Stimulated activated naive B cell treated with anti-CD40 and anti-IgM and Interleukin-4, amounts not matched to agents 10 μg/mL and 1 μg/mL and 100 μg/mL, for 72 hours (primary cell): ENCODE results near the gene C6orf58.
A peak's percentile ranks its signal among the peaks of the same experiment; 100 is the strongest.
"Not testable (repeated sequence)": the region's sequence is repeated elsewhere in the genome, so short reads cannot be mapped to it uniquely, and the experiment has no call there.

ENCODE experiments used
- ATAC-seq, 2 donors: fragments of 150-1000 bp; cut with Tn5 transposase; replicated peaks; 2 replicates each; pipeline ENCODE4 v1.10.0; 2021; ENCODE audit warnings: moderate library complexity in 1 of 2
- DNase-seq: peaks from one replicate; pipeline ENCODE4 v3.0.0; 2021
- H3K27ac Mint-ChIP-seq: one replicate; pipeline ENCODE4 v1.8.0; 2022; ENCODE audit warnings: mild to moderate bottlenecking, mixed read lengths
- H3K27me3 Mint-ChIP-seq, 2 donors: one replicate each; pipeline ENCODE4 v1.8.0; 2022; ENCODE audit warnings: mixed read lengths in 2 of 2
- H3K36me3 Mint-ChIP-seq, 2 donors: one replicate each; pipeline ENCODE4 v1.8.0; 2022; ENCODE audit warnings: mixed read lengths in 2 of 2, mild to moderate bottlenecking in 1 of 2
- H3K4me1 Mint-ChIP-seq, 2 donors: one replicate each; pipeline ENCODE4 v1.8.0; 2022; ENCODE audit warnings: mixed read lengths in 2 of 2, mild to moderate bottlenecking in 1 of 2
- H3K4me3 Mint-ChIP-seq, 2 donors: one replicate each; pipeline ENCODE4 v1.8.0; 2022; ENCODE audit warnings: mild to moderate bottlenecking in 2 of 2, mixed read lengths in 2 of 2, moderate library complexity in 1 of 2
- H3K9me3 Mint-ChIP-seq, 2 donors: one replicate each; pipeline ENCODE4 v1.8.0; 2022; ENCODE audit warnings: mixed read lengths in 2 of 2, mild to moderate bottlenecking in 1 of 2

C6orf58 gene

DNA sequence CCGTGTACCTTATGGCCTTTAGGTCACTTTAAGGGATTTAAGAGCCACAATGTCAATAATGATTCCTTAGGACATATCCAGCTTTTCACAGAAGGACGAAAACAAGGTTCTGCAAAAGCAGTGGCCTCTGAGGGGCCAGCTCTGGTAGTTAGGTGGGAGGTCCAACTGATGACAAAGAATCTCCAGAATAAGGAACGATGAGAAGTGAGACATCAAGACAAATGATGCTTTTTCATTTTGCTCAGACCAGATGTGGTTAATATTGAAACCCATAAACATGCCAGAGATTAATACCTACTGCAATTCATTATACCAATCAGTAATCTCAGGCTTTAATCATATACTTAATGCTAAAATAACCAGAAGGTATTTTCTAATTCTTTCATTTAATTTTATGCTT lies 1.9 kb downstream of the C6orf58 start:
- DNase-seq (no peak), ATAC-seq (no peak)
- H3K4me1 Mint-ChIP-seq = no peaks in the 10 kb centered on the region
- no peaks in the 10 kb centered on the region for H3K9me3 Mint-ChIP-seq
- H3K4me3 Mint-ChIP-seq = no peak overlapping the region
- peaks cover 0 to 4% of the 10 kb centered on the region in 2 donors for H3K27me3 Mint-ChIP-seq
- H3K27ac Mint-ChIP-seq = no peak overlapping the region
- H3K36me3 Mint-ChIP-seq = no peaks in the 10 kb centered on the region

DNA sequence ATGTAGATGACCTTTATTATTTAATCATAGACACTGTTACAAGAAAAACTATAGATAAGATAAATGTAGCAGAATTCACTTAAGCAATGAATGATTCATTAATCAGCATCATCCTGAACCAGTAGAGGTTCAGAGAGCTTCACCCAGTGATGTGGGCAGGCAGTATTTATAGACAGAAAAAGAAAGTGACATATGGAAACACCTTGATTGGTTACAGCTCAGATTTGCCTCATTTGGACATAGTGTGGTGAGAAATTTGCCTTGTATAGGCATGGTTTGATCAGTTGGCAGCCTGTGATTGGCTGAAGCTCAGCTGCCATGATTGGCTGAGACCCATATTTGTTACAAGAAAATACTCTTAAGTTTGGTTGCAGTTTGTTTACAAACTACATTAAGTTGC lies 4.6 kb downstream of the C6orf58 start:
- no peak for DNase-seq
- H3K9me3 Mint-ChIP-seq = no peaks in the 10 kb centered on the region
- no peak for ATAC-seq
- no peaks in the 10 kb centered on the region for H3K4me1 Mint-ChIP-seq
- no peaks in the 10 kb centered on the region for H3K36me3 Mint-ChIP-seq
- H3K4me3 Mint-ChIP-seq = no peak overlapping the region
- H3K27ac Mint-ChIP-seq = no peak overlapping the region
- peaks cover 0 to 4% of the 10 kb centered on the region in 2 donors for H3K27me3 Mint-ChIP-seq

- DNase-seq (no peak), ATAC-seq (no peak)
- Mint-ChIP-seq H3K27me3 (peaks cover 0 to 4% of the 10 kb centered on the region in 2 donors), H3K27ac (no peak overlapping the region), H3K4me3 (no peak overlapping the region), H3K36me3 (no peaks in the 10 kb centered on the region), H3K4me1 (no peaks in the 10 kb centered on the region), H3K9me3 (no peaks in the 10 kb centered on the region)
These were observed 5.9 kb downstream of the C6orf58 start for GRCh38 chr6:127582777-127583462.

- DNase-seq (no peak), ATAC-seq (no peak)
- Mint-ChIP-seq H3K4me3 (no peak overlapping the region), H3K27me3 (peaks cover 0 to 4% of the 10 kb centered on the region in 2 donors), H3K4me1 (no peaks in the 10 kb centered on the region), H3K36me3 (no peaks in the 10 kb centered on the region), H3K9me3 (no peaks in the 10 kb centered on the region), H3K27ac (no peak overlapping the region)
These were observed 8.1 kb downstream of the C6orf58 start for GRCh38 chr6:127585123-127585522.

DNA sequence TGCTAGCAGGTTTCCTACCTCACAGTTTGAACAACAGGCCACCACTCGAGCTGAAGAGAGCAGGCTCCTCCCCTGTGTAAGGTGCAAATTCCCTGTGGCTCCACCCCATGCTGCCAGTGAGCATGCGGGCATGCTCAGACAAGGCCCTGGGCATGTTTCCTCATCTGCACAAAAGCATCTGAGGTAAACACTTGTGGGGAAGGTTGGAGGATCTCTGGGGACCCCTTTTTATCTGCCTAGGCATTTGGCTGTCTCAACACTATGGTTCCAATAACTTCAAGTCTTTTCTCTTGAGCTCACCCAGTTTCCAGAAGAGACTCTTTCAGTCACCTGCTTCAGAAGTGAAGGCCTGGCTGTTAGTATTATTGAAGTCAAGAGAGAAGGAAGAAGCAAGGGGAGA lies 9.4 kb downstream of the C6orf58 start:
- ATAC-seq (peak in 1 of 2 donors; percentile 25), DNase-seq (no peak)
- H3K27me3 Mint-ChIP-seq = peaks cover 0 to 4% of the 10 kb centered on the region in 2 donors
- no peaks in the 10 kb centered on the region for H3K4me1 Mint-ChIP-seq
- H3K36me3 Mint-ChIP-seq = no peaks in the 10 kb centered on the region
- no peaks in the 10 kb centered on the region for H3K9me3 Mint-ChIP-seq
- H3K4me3 Mint-ChIP-seq = no peak overlapping the region
- H3K27ac Mint-ChIP-seq = no peak overlapping the region

- ATAC-seq (no peak), DNase-seq (no peak)
- H3K27me3 Mint-ChIP-seq = peaks cover 0 to 4% of the 10 kb centered on the region in 2 donors
- H3K4me1 Mint-ChIP-seq = no peaks in the 10 kb centered on the region
- no peak overlapping the region for H3K4me3 Mint-ChIP-seq
- H3K27ac Mint-ChIP-seq = no peak overlapping the region
- H3K36me3 Mint-ChIP-seq = no peaks in the 10 kb centered on the region
- no peaks in the 10 kb centered on the region for H3K9me3 Mint-ChIP-seq
These were observed 10.9 kb downstream of the C6orf58 start for GRCh38 chr6:127587875-127588274.

DNA sequence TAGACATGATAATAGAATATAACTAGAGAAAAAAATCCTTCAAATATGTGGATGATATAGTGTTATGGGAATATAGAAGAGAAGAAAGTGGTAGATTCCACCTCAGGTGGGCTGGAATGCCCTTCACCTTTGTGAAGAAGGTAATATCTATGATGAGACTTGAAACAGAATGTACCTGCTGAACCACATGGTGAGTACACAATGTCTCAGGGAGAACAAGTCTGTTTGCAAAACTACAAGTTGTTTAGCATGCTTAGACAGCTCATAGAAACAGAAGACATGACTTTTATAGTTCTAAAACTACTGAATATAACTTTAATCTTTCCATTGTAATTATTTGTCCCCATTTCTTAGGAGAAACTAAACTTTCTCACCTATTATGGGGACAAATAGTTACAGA lies 12.2 kb downstream of the C6orf58 start:
- ATAC-seq (no peak), DNase-seq (no peak)
- Mint-ChIP-seq H3K27me3 (no peaks in the 10 kb centered on the region), H3K4me1 (no peaks in the 10 kb centered on the region), H3K27ac (no peak overlapping the region), H3K9me3 (no peaks in the 10 kb centered on the region), H3K4me3 (no peak overlapping the region), H3K36me3 (no peaks in the 10 kb centered on the region)

GRCh38 chr6:127590344-127590743 lies 13.4 kb downstream of the C6orf58 start:
- Mint-ChIP-seq H3K9me3 (no peaks in the 10 kb centered on the region), H3K27me3 (no peaks in the 10 kb centered on the region), H3K27ac (no peak overlapping the region), H3K4me3 (no peak overlapping the region), H3K4me1 (no peaks in the 10 kb centered on the region), H3K36me3 (no peaks in the 10 kb centered on the region)
- no peak for ATAC-seq
- DNase-seq = no peak

GRCh38 chr6:127592964-127593363 lies 16.0 kb downstream of the C6orf58 start:
- Mint-ChIP-seq H3K36me3 (no peaks in the 10 kb centered on the region), H3K4me3 (no peak overlapping the region), H3K27me3 (no peaks in the 10 kb centered on the region), H3K9me3 (peaks cover 0 to 1% of the 10 kb centered on the region in 2 donors), H3K27ac (no peak overlapping the region), H3K4me1 (no peaks in the 10 kb centered on the region)
- no peak for DNase-seq
- no peak for ATAC-seq

GRCh38 chr6:127593456-127593855 lies 16.5 kb downstream of the C6orf58 start:
- H3K36me3 Mint-ChIP-seq, DNase-seq, H3K4me3 Mint-ChIP-seq, ATAC-seq, H3K9me3 Mint-ChIP-seq, H3K27ac Mint-ChIP-seq, H3K27me3 Mint-ChIP-seq, H3K4me1 Mint-ChIP-seq: not testable (repeated sequence)

DNA sequence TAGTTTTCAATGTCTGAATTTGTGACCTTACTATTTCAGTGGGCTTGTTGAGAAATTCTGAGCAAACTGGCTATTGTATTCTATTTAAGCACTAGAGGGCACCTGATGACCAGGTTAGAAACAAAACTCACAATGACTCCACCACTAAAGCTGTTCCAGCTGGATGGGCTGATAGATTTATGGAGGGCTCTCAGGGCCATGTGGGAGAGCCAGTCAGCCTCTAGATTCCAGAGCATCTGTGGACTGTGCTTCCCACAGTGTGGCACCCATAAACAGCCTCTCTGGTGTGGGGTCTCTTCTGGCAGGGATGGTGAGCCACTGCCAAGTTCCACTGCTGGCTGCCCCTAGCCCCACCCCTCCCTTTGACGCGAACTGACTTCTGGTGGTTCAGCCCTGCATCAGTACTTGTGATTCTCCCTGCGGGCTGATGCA lies 29.2 kb downstream of the C6orf58 start:
- ATAC-seq = no peak
- Mint-ChIP-seq H3K4me1 (no peaks in the 10 kb centered on the region), H3K36me3 (no peaks in the 10 kb centered on the region), H3K9me3 (peaks cover 9 to 10% of the 10 kb centered on the region in 2 donors), H3K4me3 (no peak overlapping the region), H3K27me3 (no peaks in the 10 kb centered on the region), H3K27ac (no peak overlapping the region)
- DNase-seq = no peak

DNA sequence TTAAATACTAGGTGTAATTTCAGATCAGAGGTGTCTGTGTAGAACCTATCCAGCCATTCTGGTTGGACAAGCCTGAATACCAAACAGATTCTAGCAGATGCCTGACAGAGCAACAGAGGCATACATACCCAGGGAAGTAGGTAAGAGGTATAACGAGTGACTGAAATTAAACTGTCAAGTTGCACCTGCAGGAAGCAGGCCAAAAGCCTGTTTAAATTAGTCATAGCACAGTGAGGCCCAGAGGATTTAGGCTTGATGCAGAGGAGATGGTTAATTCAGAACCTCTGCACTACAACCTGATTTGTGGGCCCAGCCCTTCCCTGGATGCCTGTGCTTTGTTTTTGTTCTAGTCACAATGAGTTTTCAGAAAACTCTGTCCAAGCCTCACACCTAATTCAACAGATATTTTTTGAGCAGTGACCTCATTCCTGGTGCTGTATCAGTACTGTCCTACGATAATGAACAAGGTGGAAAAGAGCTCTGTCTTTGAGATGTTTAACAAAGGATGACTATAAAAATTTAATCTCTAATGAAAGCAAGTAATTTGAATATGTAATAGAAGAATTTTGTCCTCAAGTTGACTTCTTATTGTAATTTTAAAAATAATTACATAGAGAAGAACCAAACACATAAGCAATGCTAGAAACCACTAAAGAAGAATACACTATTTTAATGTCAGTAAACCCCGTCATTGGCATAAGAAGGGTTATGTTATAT lies 31.7 kb downstream of the C6orf58 start:
- no peaks in the 10 kb centered on the region for H3K27me3 Mint-ChIP-seq

GRCh38 chr6:127618729-127619128 lies 41.8 kb downstream of the C6orf58 start:
- H3K36me3 Mint-ChIP-seq = no peaks in the 10 kb centered on the region
- no peaks in the 10 kb centered on the region for H3K4me1 Mint-ChIP-seq
- no peak overlapping the region for H3K4me3 Mint-ChIP-seq
- DNase-seq (no peak), ATAC-seq (no peak)
- no peaks in the 10 kb centered on the region for H3K9me3 Mint-ChIP-seq
- no peaks in the 10 kb centered on the region for H3K27me3 Mint-ChIP-seq
- H3K27ac Mint-ChIP-seq = no peak overlapping the region

More for the DNA sequence above, 31.7 kb downstream of the C6orf58 start:
- Mint-ChIP-seq H3K4me1 (no peaks in the 10 kb centered on the region), H3K9me3 (no peaks in the 10 kb centered on the region), H3K36me3 (no peaks in the 10 kb centered on the region), H3K27ac (no peak overlapping the region), H3K4me3 (no peak overlapping the region)
- DNase-seq (no peak), ATAC-seq (no peak)

DNA sequence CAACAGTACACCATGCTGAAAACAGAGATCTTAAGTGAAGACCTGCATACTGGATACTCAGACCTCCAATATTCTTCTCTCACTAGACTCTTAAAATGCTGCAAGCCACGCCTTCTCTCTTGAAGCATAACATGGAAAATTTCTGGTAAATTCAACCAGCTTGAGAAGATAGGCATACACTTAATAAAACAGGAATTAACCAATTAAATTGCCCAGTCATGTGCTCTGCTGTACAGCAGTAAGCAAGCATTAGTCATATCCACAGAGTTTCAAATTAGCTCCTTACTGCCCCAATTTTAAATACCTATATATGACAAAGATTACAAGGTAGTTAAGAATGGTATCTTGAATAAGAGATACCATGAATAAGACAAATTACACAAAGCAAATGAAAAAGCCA lies 53.8 kb downstream of the C6orf58 start:
- no peak for ATAC-seq
- H3K9me3 Mint-ChIP-seq = no peaks in the 10 kb centered on the region
- DNase-seq = no peak
- H3K36me3 Mint-ChIP-seq = no peaks in the 10 kb centered on the region
- no peak overlapping the region for H3K27ac Mint-ChIP-seq
- H3K27me3 Mint-ChIP-seq = peaks cover 0 to 6% of the 10 kb centered on the region in 2 donors
- H3K4me3 Mint-ChIP-seq = no peak overlapping the region
- no peaks in the 10 kb centered on the region for H3K4me1 Mint-ChIP-seq

- DNase-seq = no peak
- H3K27me3 Mint-ChIP-seq = no peaks in the 10 kb centered on the region
- H3K27ac Mint-ChIP-seq = no peak overlapping the region
These were observed 57.2 kb downstream of the C6orf58 start for GRCh38 chr6:127634178-127634577.

More at GRCh38 chr6:127634178-127634577, 57.2 kb downstream of the C6orf58 start:
- ATAC-seq = no peak
- Mint-ChIP-seq H3K36me3 (no peaks in the 10 kb centered on the region), H3K4me1 (no peaks in the 10 kb centered on the region), H3K9me3 (no peaks in the 10 kb centered on the region), H3K4me3 (no peak overlapping the region)
